Measurements from ENCODE around the gene SORCS3.

- TF ChIP-seq CTCF (IDR thresholded peaks at IDR 0.05; ENCODE audit: insufficient read depth, low read length) (no peak), REST (IDR thresholded peaks at IDR 0.05; ENCODE audit: insufficient replicate concordance, low read depth) (no peak), POLR2AphosphoS5 (IDR thresholded peaks at IDR 0.05; ENCODE audit: low read depth) (no peak)
Observed at GRCh38 chr10:104779701-104780100, 138.6 kb downstream of the SORCS3 start.

All from HL-60 (cell line).